GM18907 (cell line): ENCODE data around the gene ARHGEF39.

Experiments used
- ATAC-seq: cut with Tn5 transposase; IDR thresholded peaks from one replicate; pipeline ENCODE4 v1.9.1; 2021; ENCODE audit warnings: mild to moderate bottlenecking, moderate library complexity; ENCODE audit not compliant: unreplicated experiment

The ARHGEF39 gene

GRCh38 chr9:35691757-35692301, 26.8 kb upstream of the ARHGEF39 start:
- ATAC-seq, result no peak

- ATAC-seq, result no peak
Observed at GRCh38 chr9:35691334-35691650, 26.3 kb upstream of the ARHGEF39 start.

- no peak for ATAC-seq
Observed at GRCh38 chr9:35690614-35691333, 25.8 kb upstream of the ARHGEF39 start.

GRCh38 chr9:35690294-35690613, 25.3 kb upstream of the ARHGEF39 start:
- ATAC-seq, result no peak

- ATAC-seq, result no peak
Observed at GRCh38 chr9:35689542-35690293, 24.7 kb upstream of the ARHGEF39 start, which contains the start of gene TPM2. Gene TPM2 (minus strand): TSS chr9:35689925. CDS start chr9:35689817, 108 bp downstream.

GRCh38 chr9:35688558-35689541, 23.9 kb upstream of the ARHGEF39 start:
- ATAC-seq, result no peak

GRCh38 chr9:35687972-35688557, 23.1 kb upstream of the ARHGEF39 start:
- ATAC-seq, result no peak

GRCh38 chr9:35687306-35687705, 22.3 kb upstream of the ARHGEF39 start:
- no peak for ATAC-seq

GRCh38 chr9:35686222-35687203, 21.5 kb upstream of the ARHGEF39 start:
- ATAC-seq, result no peak

GRCh38 chr9:35685506-35685905, 20.5 kb upstream of the ARHGEF39 start:
- ATAC-seq, result no peak

- ATAC-seq, result no peak
Observed at GRCh38 chr9:35684921-35685320, 19.9 kb upstream of the ARHGEF39 start.

- no peak for ATAC-seq
Observed at GRCh38 chr9:35683323-35683722, 18.3 kb upstream of the ARHGEF39 start.

- ATAC-seq, result no peak
Observed at GRCh38 chr9:35682520-35683315, 17.7 kb upstream of the ARHGEF39 start.

- no peak for ATAC-seq
Observed at GRCh38 chr9:35682051-35682450, 17.1 kb upstream of the ARHGEF39 start.

GRCh38 chr9:35681341-35682002, 16.5 kb upstream of the ARHGEF39 start:
- no peak for ATAC-seq

- peak; percentile 59 for ATAC-seq
Observed at GRCh38 chr9:35680331-35681105, 15.5 kb upstream of the ARHGEF39 start.

GRCh38 chr9:35679766-35680330, 14.9 kb upstream of the ARHGEF39 start:
- ATAC-seq, result no peak
